Temporal lobe (tissue), 1 donor: ENCODE data around the gene PDLIM5. TPM values are rescaled to one million over a fixed set of nuclear protein-coding genes. Genes with fewer than 3 reads are reported as not detected.

Experiments used
- total RNA-seq: library from RNA; depleted of rRNA; stranded (reverse); fragments of >200 nt; gene quantifications from one replicate; pipeline ENCODE4 v1.2.3, GENCODE V29; 2014

Gene PDLIM5
- total RNA-seq, 1 donor from 2014 or later = 23.4 TPM

Other genes with a start within 250 kb of the PDLIM5 start
- gene SMARCAD1, start 244.1 kb upstream of the PDLIM5 start, total RNA-seq = 80.9 TPM
- 0.98 TPM for gene HPGDS, start 109.1 kb upstream of the PDLIM5 start, total RNA-seq